GM21825 (cell line): ENCODE results near the gene CENATAC.
"Not testable (repeated sequence)": the region's sequence is repeated elsewhere in the genome, so short reads cannot be mapped to it uniquely, and the experiment has no call there.

Source experiments
- ATAC-seq: cut with Tn5 transposase; IDR thresholded peaks from one replicate; pipeline ENCODE4 v1.9.1; 2021; ENCODE audit warnings: mild to moderate bottlenecking, moderate library complexity; ENCODE audit not compliant: unreplicated experiment

CENATAC gene

DNA sequence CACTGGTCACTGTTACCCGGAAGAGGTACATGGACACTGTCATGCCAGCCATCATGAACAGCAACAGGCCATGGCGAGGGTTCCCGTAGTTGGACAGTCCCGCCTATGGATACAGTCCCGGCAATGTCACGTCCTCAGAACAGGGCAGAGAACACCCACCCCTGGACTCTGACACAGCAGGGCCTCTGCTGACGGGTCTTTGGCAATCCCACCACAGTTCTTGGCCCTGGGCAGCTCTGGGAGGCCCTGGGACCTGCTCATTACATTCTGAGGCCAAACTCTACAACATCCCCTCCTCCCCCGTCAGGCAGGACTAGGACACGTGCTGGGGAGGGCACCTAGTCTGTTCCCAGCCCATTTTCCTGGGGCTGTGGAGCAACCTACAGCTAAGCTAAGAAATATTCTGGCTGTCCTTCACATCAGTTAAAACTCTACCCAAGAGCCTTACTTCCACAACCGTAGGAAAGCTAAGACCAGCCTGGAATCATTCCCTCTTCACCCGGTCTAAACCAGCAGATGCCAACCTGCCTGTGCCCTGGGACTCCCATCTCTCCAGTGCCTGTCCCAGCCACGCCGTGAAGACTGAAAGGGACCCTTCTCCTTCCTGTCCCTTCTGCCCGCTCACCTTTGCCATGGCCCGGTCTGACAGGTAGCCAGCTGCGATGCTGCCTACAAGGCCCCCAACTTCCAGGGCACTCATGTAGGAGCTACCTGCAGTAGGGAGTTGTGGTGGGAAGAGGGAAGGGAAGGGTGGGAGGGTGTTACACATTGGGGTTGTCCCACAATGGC lies 28.2 kb downstream of the CENATAC start:
- ATAC-seq: no peak

- no peak for ATAC-seq
These were observed 29.0 kb downstream of the CENATAC start for GRCh38 chr11:119026970-119027369.

- ATAC-seq: no peak
These were observed 29.8 kb downstream of the CENATAC start for GRCh38 chr11:119027561-119028345.

- ATAC-seq: no peak
These were observed 30.6 kb downstream of the CENATAC start for GRCh38 chr11:119028346-119029068.

- ATAC-seq: no peak
These were observed 31.1 kb downstream of the CENATAC start for GRCh38 chr11:119029069-119029339.

DNA sequence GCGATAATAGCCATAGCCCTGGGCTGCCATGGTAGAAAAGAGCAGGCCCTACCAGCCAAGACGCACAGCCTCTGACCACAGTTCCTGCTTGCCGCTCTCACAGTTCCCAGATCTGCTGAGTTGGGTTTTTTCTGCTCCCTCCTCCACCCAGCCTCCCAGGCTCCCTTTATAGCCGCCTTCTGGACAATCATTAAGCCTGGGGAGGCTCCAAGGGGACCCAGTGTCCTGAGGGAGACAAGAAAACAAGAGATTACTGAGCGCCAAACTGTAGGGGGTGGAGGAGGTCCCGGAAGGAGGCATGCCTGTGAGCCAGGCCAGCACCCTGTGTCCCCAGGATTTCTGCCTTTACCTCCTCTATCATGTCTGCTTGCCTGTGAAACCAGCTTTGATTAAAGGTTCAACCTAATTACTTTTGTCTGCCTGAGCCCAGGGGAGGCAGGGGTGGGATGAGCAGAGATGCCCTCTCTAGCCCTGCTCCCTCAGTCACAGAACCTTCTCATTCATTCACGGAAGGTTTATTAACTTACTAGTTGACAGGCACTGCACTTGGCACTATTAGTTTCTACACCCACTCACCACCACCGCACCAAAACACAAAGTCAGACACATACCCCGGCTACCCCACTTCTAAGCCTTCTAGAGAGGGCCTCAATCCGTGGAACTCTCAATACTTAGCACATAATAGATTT lies 31.5 kb downstream of the CENATAC start:
- no peak for ATAC-seq

DNA sequence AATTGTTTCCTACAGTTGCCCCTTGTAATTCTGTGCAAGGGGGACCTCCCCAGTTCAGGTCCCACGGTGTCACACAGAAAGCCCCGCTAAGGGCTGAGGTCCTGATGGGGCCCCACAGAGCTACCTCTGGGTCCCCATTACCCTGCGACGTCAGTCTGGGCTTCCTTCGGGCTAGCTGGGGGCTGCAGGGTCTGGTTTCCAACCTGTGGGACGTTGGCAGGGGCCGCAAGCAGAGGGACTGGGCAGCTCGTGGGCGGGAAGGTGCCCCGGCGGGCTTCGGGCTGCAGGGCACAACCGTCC lies 32.0 kb downstream of the CENATAC start:
- no peak for ATAC-seq

DNA sequence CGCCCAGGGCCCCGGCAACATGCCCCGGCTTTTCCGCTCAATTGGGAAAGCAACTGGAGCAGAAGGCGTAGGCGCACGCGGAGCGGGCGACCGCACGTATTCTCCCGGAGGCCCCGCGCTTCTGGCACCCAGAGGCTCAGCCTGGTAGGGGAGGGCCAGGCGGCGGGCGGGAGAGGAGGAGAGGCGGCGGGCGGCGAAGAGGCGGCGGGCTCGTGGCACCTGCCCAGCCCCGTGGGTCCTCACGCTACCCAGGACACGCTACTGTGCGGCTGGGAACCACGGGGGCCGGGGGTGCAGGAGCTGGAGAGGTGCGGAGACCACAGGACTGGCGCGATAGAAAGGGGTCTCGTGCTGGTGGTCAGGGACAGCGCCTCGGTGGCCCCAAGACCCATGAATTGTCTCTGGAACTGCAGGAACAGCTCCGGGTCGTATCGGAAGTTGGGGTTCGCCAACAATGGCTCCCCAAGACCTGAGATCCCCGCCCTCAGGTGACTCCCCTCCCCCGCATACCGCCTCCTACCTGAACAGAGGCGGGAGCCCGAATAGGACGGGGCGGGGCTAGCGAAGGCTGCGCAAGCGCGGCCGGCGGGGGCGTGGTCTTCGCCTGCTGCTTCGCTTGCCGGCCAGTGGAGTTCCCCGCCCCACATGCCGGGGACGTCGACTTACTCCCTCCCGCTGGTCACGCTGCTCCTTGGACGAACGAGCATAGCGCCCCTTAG lies 32.5 kb downstream of the CENATAC start, which contains the start of gene SLC37A4:
TSS of gene SLC37A4 (minus strand) at position 549 of the 719 bp plus-strand sequence.
- ATAC-seq: peak; percentile 90

DNA sequence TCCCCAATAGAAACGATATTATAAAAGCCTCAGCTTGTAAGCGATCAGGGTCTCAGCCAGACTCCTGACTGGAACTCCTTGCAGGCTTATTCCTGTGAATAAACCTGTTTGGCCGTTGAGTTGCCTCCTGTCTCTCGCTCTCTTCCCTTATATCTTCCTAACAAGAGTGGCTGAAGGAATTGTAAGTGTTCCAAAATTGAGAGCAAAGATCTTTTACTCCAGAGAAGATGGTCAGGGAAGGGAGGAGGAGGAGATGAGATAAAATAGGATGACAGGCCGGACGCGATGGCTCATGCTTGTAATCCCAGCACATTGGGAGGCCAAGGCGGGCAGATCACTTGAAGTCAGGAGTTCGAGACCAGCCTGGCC lies 34.0 kb downstream of the CENATAC start:
- no peak for ATAC-seq

DNA sequence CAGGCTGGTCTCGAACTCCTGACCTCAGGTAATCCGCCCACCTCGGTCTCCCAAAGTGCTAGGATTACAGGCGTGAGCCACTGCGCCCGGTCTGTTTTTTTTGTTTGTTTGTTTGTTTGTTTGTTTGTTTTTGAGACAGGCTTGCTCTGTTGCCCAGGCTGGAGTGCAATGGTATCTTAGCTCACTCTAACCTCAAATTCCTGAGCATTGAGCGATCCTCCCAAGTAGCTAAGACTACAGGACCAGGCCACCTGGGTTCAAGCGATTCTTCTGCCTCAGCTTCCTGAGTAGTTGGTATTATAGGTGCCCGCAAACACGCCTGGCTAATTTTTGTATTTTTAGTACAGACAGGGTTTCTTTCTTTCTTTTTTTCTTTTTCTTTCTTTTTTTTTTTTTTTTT lies 35.5 kb downstream of the CENATAC start:
- not testable (repeated sequence) for ATAC-seq

- no peak for ATAC-seq
These were observed 36.9 kb downstream of the CENATAC start for GRCh38 chr11:119034813-119035212.

DNA sequence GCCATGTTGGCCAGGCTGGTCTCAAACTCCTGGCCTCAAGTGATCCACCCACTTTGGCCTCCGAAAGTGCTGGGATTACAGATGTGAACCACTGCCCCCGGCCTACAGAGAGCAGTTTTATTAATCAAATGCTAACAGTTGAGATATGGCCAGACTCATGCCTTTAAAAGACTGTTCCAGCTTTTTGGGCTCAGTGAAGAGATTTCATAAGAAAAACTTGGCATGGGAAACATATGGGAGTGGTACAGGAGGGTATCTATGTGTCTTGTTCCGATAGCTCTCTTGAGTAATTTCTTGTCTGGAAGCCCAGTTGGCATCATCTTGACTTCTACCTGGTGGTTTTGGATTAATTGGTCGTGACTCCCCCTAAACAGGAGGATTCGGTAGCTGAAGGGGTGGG lies 40.9 kb downstream of the CENATAC start:
- no peak for ATAC-seq

- ATAC-seq: not testable (repeated sequence)
These were observed 41.5 kb downstream of the CENATAC start for GRCh38 chr11:119039471-119039870.

DNA sequence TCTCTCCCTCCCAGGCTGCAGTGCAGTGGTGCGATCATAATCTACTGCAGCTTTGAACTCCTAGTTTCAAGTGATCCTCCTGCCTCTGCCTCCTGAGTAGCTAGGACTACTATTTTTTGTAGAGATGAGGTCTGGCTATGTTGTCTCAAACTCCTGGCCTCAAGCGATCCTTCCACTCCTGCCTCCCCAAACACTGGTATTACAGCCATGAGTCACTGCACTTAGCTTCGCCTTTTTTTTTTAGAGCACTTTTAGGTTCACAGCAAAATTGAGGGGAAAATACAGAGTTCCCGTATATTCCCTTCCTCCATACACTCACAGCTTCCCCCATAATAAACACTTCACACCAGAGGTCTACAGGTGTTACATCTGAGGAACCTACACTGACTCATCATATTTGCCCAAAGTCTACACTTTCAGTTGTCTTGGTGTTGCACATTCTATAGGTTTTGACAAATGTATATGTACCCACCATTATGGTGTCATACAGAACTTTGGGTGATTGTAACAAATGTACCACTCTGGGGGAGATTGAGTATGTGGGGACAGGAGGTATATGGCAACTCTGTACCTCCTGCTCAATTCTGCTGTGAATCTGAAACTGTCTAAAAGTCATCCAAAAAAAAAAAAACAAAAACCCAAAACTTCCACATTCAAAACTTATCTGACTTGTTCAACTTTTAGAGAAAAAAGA lies 44.0 kb downstream of the CENATAC start:
- ATAC-seq: no peak

DNA sequence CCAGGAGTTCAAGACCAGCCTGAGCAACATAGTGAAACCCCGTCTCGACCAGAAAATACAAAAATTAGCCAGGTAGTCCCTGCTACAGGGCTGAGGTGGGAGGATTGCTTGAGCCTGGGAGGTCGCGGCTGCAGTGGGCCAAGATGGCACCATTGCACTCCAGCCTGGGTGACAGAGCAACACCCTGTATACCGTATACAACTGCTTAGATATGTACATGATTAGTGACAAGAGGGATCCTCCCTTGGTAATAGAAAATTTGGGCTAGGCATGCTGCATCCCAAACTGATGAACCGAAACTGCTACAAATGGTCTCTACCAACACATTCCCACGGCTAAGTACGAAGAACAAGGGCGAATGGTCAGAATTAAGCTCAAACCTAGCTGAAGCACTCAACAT lies 45.0 kb downstream of the CENATAC start:
- no peak for ATAC-seq

GRCh38 chr11:119044708-119045107 lies 46.8 kb downstream of the CENATAC start:
- ATAC-seq: no peak

DNA sequence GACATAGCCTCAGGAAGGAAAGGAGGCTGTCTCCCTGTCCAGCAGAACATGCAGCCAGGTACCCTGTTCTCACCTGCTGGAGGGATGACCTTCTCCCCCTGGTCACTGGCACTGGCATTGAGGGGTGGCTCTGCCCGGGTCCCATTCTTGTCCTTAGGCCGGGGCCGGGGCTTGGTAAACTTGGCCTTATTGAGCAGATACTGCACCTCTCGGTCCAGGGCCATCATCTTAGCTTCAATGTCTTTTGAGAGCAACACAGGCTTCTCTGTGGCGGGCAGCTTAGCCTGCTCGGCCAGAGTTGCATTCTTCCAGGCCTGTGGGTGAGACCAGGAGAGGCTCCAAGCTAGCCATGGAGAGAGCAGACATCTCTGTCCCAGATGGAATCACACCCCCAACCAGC lies 48.6 kb downstream of the CENATAC start:
- ATAC-seq: no peak

GRCh38 chr11:119047205-119047604 lies 49.3 kb downstream of the CENATAC start:
- ATAC-seq: no peak

GRCh38 chr11:119048644-119049043 lies 50.7 kb downstream of the CENATAC start:
- no peak for ATAC-seq

GRCh38 chr11:119049081-119049480 lies 51.1 kb downstream of the CENATAC start:
- ATAC-seq: no peak
